ENCODE results near the gene ADAM12.
"Not testable (repeated sequence)": the region's sequence is repeated elsewhere in the genome, so short reads cannot be mapped to it uniquely, and the experiment has no call there.

Gene ADAM12

DNA sequence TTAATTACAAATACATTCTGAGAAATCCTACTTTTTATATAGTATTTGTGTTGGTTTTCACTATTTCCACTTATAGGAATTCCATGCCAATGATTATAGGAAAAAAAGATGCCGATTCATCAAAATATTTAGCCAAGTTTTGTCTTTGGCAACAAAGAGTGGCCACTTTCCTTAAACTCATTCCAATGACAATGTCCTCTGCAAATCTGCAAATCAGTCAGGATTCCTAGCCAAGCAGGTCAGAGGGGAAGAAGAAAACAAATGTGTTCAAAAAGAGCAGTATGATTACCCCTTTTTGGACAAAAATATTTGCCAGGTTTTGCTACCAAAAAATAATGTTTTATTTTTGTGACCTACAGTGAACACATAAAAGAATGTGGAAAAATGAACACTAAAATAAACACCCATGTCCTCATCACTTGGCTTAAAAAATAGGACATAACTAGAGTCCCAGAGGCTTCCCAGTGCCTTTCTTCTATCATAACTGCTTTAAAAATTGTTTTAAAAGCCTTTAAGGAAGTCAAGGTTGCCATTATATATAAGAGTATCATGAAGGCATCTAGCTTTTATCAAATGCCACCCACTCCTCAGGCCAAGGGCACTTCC lies 125.9 kb downstream of the ADAM12 start:
- no peak for DNase-seq (ENCODE audit: low spot score)

DNA sequence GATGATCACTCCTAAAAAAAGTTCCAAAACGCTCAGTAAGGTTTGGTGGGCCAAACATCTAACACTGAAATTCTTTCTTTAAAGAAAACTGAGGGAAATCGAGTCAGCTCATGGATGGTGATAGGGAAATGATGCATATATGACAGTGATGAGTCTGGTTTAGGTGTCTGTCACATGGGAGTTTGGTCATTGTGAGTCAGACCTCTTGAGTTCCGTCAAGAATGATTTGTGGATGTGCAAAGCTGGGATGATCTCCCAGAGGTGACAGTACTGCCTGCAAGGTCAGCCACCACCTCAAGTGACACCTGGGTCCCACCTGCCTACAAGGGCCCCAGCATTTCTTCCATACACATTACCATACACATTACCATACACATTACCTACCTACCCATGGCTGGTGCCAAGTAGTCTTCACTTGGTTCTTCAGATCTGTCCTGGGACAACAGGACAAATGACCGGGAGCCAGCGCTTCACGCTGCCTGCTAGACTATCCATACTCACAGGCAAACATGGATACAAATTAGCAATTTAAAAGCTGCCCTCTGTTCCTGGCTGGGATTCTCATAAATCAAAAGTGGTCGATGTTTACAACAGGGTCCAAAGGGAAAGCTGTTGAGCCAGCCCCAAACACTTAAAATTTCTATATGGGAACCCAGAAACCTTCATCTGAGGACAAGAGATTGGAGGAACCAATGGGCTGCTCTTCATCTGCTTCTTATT lies 128.4 kb downstream of the ADAM12 start:
- no peak for DNase-seq (ENCODE audit: low spot score)

DNA sequence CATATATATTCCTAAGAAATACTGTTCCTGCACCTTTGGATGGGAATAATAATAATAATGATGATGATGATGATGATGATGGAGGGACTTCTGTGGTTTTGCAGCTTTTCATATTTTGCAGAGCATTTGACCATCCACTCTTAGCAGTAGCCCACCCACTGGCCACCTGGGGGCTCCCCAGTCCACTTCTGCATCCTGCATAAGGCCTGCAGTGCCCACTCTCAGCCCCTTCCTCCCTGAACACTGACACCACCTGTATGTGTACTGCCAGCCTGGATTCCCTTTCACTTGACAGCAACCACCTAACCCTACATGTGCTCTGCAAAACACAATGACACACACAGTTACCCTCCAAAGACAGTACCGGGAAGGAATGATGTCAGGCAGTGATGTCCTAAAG lies 131.4 kb downstream of the ADAM12 start:
- DNase-seq (ENCODE audit: low spot score), result no peak

DNA sequence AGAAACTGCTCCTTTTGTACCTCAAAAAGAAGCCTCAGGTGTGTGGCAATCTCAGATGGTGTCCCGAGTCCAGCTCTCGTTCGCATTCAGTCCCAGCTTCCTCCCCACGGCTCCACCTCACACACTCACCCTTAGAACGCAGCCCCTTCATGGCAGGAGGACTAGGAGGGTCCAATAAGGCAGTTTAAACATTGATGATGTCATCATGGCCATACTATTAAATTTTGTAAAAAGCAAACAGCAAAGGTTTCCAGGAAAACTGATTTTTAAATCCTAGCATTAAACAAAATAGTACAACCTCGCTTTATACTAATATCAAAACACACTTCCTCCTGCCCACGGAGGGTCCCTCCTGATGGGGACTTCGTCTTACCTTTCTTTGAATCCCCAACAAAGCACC lies 133.0 kb downstream of the ADAM12 start:
- DNase-seq (ENCODE audit: low spot score), result no peak

DNA sequence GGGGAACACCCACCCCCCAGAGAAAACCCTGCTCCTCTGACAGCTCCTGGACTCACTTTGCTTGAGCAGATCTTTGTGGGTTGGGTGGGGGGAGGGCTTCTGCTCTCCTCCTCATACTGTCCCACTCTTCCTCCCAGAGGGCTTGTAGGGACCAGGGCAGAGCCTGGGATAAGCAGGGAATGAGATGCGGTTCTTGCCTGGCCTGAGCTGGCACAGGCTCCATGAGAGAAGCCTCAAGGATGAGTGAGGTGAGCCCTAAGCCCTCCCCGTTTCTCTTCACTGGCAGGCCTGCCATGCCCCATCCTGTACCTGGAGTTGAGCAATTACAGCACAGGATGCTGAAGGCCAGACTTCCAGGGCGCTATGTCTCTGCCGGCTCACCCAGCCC lies 134.7 kb downstream of the ADAM12 start:
- DNase-seq (ENCODE audit: low spot score), result no peak

DNA sequence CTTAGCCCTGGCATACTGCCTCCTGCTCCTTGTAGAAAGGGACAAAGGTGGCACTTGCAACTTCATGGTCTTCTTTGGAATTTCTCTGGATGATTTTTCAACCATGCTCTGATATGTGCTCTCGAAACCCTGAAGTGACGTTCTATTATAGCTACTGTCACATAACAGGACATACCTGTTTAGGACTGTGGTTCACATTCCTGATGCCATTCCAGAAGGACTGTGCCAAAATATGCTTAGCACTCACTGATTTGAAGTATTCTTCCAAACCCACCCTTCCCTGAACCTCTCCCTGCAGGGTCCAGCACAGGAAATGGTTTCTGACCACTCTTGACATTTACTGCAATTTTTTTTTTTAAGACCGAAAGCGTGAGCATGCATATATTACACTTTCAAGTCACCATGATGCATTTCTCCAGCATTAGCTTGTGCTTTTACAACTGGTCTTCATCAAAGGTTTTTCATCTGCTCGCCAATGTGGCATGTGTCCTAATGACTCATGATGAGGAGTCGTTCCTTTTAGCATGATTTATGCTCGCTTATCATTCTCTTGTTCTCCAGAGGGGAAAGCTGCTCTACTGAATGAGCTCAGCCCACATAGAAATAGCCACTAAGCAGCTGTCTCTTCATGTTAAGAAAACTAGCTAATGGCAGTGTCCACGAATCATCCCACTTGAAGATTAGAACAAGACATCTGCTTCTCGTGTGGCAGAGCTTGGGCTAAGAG lies 135.2 kb downstream of the ADAM12 start:
- peak; percentile 68 for DNase-seq (ENCODE audit: low spot score)

DNA sequence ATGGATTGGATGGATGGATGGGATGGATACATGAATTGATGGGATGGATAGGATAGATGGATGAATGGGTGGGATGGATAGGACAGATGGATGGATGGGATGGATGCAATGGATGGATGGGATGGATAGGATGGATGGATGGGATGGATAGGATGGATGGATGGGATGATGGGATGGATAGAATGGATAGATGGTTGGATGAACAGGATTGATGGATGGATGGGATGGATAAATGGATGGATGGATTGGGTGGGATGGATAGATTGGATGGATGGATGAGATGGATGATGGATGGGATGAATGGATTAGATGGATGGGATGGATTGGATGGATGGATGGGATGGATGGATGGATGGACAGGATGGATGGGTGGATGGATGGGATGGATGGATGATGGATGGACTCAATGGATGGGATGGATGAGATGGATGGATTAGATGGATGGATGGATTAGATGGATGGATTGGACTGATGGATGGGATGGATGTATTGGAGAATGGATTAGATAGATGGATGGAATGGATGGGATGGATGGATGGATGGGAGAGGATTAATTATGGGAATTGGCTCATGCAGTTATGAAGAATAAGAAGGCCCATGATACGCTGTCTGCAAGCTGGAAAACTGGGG lies 136.4 kb downstream of the ADAM12 start:
- DNase-seq (ENCODE audit: low spot score), result no peak

DNA sequence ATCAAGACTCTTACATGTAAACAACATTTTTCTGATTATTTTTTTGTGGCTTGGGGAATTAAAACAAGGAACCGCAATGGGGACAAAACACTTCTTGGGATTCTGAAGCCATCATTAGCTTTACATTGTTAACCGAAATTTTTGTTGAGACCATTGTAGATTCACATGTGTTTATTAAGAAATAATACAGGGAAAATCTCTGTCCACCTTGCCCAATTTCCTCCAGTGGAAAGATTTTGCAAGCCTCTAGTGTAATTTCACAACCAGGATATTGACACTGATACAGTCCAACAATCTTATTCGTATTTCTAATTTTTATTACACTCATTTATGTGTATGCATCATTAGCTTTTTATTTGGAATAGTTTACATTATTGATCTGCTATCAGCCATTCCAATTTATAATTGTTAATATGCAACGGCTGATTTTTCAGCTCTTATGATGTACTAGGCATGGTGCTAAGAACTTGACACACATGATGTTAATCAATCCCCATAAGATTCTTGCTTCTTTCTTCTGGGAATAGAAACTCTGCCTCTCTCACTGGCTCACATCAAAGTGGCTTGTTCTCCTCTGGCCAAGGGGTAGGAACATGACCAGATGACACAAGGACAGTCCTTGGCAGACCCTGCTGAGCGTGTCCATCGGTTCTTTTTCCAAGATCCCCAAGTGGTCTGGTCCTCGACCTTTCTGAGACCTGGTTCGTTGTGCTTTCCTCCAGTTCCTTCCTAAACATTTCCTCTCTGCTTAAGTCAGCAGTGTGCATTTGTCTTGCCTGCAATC lies 137.6 kb downstream of the ADAM12 start:
- DNase-seq (ENCODE audit: low spot score), result no peak

DNA sequence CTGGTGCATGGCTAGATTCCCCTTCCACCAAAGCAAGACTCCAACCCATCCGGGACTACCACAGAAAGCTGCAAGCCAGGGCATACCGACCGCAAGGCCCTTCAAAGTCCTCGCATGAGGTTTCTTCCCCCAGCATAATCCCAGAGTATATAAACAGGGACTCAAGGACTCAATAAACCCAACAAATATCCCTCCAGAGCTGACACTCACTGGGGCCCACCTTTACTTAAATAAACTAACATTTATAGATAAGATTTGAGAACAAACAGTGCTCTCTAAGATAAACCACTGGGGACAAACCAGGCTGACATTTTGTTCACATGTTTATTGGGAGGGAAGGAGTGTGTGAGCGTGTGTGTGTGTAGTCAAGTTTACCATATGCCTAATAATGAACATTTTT lies 138.2 kb downstream of the ADAM12 start:
- no peak for DNase-seq (ENCODE audit: low spot score)

DNA sequence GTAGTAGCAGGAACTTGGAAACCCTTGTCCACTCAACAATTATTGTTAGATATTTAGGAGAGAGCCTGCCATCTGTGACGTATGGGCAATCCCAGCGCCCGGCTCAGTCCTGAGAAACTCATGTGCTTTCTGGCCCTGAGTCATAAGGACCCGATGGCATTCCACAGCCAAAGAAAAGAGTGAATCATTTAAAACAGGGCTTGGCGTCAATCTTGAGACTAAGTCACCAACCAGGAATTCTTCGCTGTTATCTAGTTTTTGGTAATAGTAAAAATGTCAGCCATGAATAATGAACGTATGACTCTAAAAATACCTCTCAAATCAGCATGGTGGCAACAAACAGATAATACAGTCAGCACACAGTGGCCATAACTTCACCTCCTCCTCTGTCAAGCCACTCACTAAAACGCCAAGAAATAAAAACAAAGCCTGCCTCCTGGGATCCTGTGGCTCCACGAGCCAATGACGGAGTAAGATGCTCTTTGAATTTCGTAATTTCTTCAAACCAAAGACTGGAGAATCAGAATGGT lies 140.8 kb downstream of the ADAM12 start:
- peak; percentile 92 for DNase-seq (ENCODE audit: low spot score)

DNA sequence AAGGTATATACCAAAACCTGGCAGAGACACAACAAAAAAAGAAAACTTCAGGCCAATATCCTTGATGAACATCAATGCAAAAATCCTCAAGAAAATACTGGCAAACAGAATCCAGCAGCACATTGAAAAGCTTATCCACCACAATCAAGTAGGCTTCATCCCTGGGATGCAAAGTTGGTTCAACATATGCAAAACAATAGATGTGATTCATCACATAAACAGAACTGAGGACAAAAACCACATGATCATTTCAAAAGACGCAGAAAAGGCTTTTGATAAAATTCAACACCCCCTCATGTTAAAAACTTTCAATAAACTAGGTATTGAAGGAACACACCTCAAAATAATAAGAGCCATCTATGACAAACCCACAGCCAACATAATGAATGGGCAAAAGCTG lies 141.9 kb downstream of the ADAM12 start:
- not testable (repeated sequence) for DNase-seq (ENCODE audit: low spot score)

DNA sequence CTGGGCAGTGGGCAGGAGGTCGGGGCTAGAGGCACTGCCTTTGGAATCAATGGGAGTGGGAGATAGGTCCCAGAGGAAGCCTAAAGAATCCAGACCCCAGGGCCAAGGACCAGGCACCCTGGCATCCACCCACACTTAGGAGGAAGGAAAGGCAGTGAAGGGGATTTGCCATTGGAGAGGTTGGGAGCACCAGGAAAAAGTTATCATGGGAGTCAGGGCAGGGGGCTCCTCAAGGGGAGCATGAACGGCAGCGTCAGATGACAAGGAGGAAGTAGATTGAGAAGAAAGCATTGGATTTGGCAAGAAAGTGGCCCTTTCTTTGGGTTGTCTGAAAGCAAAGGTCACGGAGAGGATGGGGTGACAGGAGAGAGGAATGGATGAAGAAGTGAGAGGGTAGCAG lies 142.8 kb downstream of the ADAM12 start:
- DNase-seq (ENCODE audit: low spot score), result no peak

DNA sequence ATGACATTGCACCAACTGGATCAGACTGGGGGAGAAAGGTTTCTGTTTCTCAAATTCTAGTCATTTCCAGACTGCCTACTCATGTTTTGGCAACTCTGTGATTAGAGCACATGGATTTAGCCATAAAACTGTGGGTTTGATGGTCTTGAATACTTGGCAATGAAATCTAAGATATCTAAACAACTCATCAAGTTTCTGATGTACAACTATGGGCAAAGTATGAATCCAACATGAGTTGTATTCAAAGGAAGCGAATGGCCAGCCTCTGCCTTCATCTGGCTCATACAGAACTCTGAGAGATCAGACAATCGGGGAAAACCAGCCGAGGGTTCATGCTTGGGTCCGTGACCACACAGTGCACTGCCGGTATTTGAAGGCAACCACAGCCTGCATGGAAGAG lies 144.3 kb downstream of the ADAM12 start:
- DNase-seq (ENCODE audit: low spot score), result peak; percentile 66

DNA sequence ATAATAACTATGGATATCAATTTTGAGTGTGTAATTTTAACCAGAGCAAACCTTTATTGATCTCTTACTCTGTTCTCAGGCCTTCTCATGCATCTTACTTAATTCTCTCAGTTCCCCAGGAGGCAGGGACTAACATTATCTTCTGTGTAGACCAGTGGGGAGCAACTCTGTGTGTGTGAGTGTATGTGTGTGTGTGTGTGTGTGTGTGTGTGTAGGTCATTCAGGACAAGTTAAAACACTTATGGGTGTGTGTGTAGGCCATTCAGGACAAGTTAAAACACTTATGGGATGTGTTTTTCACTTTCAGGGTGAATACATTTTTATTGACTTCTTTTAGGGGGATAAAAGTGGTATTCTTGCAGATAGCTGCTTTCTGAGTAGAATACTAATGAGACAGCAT lies 145.0 kb downstream of the ADAM12 start:
- no peak for DNase-seq (ENCODE audit: low spot score)

DNA sequence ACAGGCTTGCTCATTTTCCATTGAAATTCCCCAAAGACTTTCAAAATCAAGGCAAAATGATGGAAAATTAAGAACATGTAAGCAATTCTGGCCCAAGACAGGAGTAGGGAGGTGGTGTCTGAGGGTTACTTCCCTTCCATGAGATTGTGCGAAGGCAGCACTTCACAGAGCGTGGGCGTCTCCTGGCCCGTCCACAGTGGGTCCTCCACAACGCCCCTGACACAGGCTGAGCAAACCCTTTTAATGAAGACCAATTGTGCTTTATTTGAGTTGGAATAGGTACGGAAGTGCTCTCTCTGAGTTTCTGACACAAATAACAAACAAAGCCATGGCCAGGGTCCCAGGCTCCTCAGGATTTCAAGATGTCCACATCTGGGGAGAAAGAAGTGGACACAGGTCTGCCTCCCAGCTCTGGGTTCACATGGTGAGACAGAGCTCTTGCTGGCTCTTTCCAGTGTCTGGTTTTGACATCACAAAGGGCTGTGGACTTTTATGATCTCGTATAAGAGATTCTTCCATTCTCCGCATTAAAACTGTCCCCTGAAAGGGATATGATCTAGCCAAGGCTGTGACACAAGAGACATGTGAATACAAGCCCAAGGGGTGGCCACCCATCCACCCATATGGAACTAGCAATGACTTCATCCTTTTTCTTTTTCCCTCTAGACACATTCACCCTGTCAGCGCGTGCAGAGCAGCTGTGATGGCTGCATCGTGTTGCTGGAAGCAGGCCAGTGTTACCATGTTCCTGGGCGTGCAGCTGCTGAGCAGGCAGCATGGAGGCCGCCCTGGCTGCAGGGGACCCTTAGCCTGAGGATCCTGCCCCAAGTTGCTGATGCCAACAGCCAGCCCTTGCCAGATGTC lies 145.6 kb downstream of the ADAM12 start:
- DNase-seq (ENCODE audit: low spot score), result peak; percentile 78

DNA sequence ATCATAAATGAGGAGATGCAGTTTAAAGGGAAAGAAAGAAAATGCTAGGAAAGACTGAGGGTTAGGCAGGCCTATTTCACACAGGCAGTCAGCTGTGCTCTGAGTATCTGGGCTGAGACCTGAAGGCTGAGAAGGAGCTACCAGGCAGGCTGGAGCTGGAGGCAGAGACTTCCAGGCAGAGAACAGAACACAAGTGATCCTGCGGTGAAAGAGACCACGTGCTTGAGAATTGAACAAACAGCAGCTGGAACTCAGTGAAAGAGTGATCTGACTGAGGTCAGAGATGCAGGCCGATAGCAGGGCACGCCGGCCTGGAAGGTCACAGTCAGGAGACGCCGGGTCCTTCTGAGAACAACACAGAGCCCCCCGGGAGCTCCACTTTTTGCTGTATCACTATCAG lies 147.8 kb downstream of the ADAM12 start:
- DNase-seq (ENCODE audit: low spot score), result no peak

DNA sequence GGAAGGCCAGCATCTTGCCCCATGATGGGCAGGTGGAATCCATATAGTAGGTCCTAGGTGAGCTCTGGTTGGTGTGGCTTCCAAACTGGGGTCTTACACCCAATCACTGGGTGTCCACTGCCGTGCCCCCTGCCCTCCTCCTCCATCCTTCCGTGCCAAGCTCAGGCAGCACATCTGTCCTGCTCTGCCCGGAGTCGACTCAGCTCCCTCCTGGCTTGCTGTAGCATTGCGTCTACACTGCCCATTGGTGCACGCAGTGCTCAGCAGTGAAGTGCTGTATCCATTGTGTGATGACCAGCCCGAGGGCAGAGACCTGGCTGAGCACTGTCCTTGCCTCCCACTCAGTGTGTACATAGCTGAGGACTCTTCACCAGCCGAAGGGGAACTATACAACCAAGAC lies 148.4 kb downstream of the ADAM12 start:
- DNase-seq (ENCODE audit: low spot score), result no peak

DNA sequence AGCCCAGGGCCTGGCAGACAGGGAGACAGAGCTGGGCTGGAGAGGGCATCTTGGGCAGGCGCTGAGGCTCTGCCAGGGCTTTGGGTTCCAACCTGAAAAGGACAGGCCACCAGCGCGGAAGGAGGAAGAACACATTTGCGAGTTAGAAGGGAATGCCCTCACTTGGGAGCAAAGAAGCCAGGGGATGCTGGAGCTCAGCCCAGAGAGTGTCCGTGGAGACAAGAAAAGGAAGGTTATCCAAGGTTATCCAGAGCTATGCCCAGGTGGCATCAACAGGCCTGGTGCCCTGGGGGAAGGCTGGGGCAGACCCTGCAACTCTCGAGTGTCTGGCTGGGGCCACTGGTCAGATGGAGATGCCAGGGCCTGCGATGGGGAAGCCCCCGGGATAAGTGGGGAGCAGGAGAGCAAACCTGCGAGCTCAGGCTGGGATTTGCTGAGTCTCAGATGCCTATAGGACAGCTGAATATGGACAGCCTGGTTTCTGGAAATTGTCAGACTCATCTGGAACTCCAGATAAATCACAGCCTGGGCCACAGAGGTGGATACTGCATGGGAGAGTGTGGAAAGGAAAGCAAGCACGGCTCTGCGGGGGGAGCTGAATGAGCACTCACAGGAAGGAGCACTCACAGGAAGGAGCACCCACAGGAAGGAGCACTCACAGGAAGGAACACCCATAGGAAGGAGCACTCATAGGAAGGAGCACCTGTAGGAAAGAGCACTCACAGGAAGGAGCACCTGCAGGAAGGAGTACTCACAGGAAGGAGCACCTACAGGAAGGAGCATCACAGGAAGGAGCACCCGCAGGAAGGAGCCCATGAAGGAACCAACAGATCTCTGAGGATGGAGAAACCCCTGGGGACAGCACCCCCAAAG lies 152.1 kb downstream of the ADAM12 start:
- DNase-seq (ENCODE audit: low spot score), result no peak

DNA sequence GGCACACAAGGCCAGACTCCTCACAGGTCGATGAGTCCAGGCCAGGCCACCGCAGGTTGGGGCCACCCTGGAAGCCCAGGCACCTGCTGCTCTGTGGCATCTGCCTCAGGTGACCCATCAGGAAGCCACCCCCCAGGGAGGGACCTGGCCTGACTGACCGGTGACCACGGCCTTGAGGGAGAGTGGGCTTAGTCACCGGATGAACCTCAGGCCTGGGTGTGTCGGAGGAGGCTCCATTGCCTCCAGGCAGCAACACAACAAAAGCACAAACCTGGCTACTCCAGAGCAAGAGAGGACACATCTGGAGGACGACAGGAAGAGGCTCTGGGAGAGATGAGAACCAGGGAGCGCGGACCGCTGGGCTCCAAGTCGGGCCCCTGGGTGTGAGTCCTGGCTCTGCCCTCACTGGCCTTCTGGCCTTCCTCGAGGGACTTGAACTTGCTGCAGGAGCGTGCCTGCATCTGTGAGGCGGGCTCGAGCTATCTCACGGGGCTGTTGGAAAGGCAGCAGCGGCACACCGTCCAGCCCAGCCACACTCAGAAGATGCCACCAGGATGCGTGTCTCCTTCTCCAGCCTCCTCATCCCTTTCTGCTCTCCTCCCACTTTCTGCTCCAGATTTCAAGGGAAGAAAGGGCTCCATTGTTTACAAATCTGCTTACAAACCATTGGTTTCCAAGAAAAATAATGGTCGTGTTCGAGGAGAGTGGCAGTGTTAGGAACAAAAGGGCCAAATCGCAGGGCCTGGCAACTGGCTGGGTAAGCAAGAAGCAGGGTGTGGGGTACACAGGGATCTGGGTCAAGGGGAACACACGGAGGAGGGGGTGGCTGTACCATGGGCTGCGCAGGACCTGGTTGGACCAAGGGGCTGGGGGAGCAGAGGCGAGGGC lies 152.9 kb downstream of the ADAM12 start:
- DNase-seq (ENCODE audit: low spot score), result no peak
